HEK293 (cell line): ENCODE measurements around the gene RPL12.

Experiments used
- CTCF ChIA-PET: fragments of 350-600 bp; formaldehyde crosslinking; extraction: SDS; loops from one replicate; lab custom pipeline; 2021; ENCODE audit warnings: antibody characterized with exemption; lab: Yijun Ruan, JAX
- POLR2A ChIA-PET: fragments of 300-600 bp; formaldehyde crosslinking; extraction: SDS; loops from one replicate; lab custom pipeline; 2020; ENCODE audit warnings: antibody characterized with exemption, inconsistent platforms; lab: Yijun Ruan, JAX
- H3K27ac ChIP-seq: fragments of 200-500 bp; sonication (Bioruptor generic); 2 replicates; pipeline ENCODE4 v1.5.1; 2014; ENCODE audit warnings: low read depth, low read length, control low read depth, inconsistent platforms; ENCODE audit errors: extremely low read depth
- H3K36me3 ChIP-seq, 2 experiments: fragments of 200-500 bp in 1 of 2; sonication (Bioruptor generic) in 1 of 2; 1 replicate in 1 of 2; 2 replicates in 1 of 2; pipeline ENCODE4 v1.5.1; 2014 to 2017; ENCODE audit warnings: inconsistent platforms in 2 of 2, low read length in 2 of 2; ENCODE audit not compliant: control insufficient read depth in 2 of 2, insufficient read depth in 1 of 2
- H3K4me1 ChIP-seq: fragments of 200-500 bp; sonication (Bioruptor generic); 2 replicates; pipeline ENCODE4 v1.5.1; 2014; ENCODE audit warnings: mild to moderate bottlenecking, low read length, inconsistent platforms; ENCODE audit not compliant: control insufficient read depth, insufficient read depth
- H3K4me3 ChIP-seq: 2 replicates; pipeline ENCODE4 v1.5.1; 2011; ENCODE audit warnings: low read depth, mild to moderate bottlenecking, control low read depth, low read length, moderate library complexity
- H3K9me3 ChIP-seq: fragments of 200-500 bp; sonication (Bioruptor generic); 2 replicates; pipeline ENCODE4 v1.5.1; 2014; ENCODE audit warnings: low read depth, low read length, inconsistent platforms; ENCODE audit not compliant: control insufficient read depth, insufficient read depth
- EGR2 ChIP-seq: fragments of 450-650 bp; formaldehyde crosslinking; IDR thresholded peaks from 2 replicates; pipeline ENCODE4 v1.5.1; 2016; ENCODE audit warnings: low read depth, missing biosample characterization, missing genetic modification characterization
- GLI4 ChIP-seq: fragments of 450-650 bp; formaldehyde crosslinking; IDR thresholded peaks from 2 replicates; pipeline ENCODE4 v1.5.1; 2016; ENCODE audit warnings: missing biosample characterization, missing genetic modification characterization
- GLIS2 ChIP-seq: fragments of 450-650 bp; formaldehyde crosslinking; IDR thresholded peaks from 2 replicates; pipeline ENCODE4 v1.5.1; 2016; ENCODE audit warnings: missing biosample characterization, missing genetic modification characterization
- PRDM1 ChIP-seq: fragments of 450-650 bp; formaldehyde crosslinking; IDR thresholded peaks from 2 replicates; pipeline ENCODE4; 2016; ENCODE audit warnings: missing biosample characterization, missing genetic modification characterization
- SETDB1 ChIP-seq: IDR thresholded peaks from one replicate; pipeline ENCODE4 v1.6.1; 2017; ENCODE audit warnings: mild to moderate bottlenecking, low read length, moderate library complexity, mixed read lengths; ENCODE audit not compliant: insufficient read length
- YY1 ChIP-seq: fragments of 450-650 bp; formaldehyde crosslinking; IDR thresholded peaks from 2 replicates; pipeline ENCODE4 v1.5.1; 2018; ENCODE audit warnings: missing biosample characterization, missing genetic modification characterization
- ZFHX2 ChIP-seq: fragments of 450-650 bp; formaldehyde crosslinking; conservative IDR thresholded peaks from 2 replicates; pipeline ENCODE4 v1.5.1; 2016; ENCODE audit warnings: missing biosample characterization, missing genetic modification characterization
- ZNF148 ChIP-seq: fragments of 450-650 bp; formaldehyde crosslinking; IDR thresholded peaks from 2 replicates; pipeline ENCODE4 v1.5.0; 2017; ENCODE audit warnings: missing biosample characterization, missing genetic modification characterization, borderline replicate concordance
- ZNF155 ChIP-seq: fragments of 450-650 bp; formaldehyde crosslinking; IDR thresholded peaks from 2 replicates; pipeline ENCODE4 v1.5.1; 2016; ENCODE audit warnings: missing biosample characterization, missing genetic modification characterization
- ZNF18 ChIP-seq: fragments of 450-650 bp; formaldehyde crosslinking; IDR thresholded peaks from 2 replicates; pipeline ENCODE4 v1.5.1; 2016; ENCODE audit warnings: missing biosample characterization, missing genetic modification characterization
- ZNF248 ChIP-seq: fragments of 450-650 bp; formaldehyde crosslinking; IDR thresholded peaks from 2 replicates; pipeline ENCODE4 v1.5.1; 2017; ENCODE audit warnings: missing biosample characterization, missing genetic modification characterization
- ZNF280C ChIP-seq: fragments of 450-650 bp; formaldehyde crosslinking; IDR thresholded peaks from 2 replicates; pipeline ENCODE4 v1.5.1; 2016; ENCODE audit warnings: missing biosample characterization, missing genetic modification characterization
- ZNF302 ChIP-seq: fragments of 450-650 bp; formaldehyde crosslinking; IDR thresholded peaks from 2 replicates; pipeline ENCODE4 v1.5.1; 2016; ENCODE audit warnings: missing biosample characterization, missing genetic modification characterization, low read depth
- ZNF426 ChIP-seq: fragments of 450-650 bp; formaldehyde crosslinking; IDR thresholded peaks from 2 replicates; pipeline ENCODE4 v1.5.1; 2017; ENCODE audit warnings: missing biosample characterization, missing genetic modification characterization, mild to moderate bottlenecking, inconsistent platforms, moderate library complexity
- ZNF561 ChIP-seq: fragments of 450-650 bp; IDR thresholded peaks from 2 replicates; pipeline ENCODE4 v1.5.1; 2018; ENCODE audit warnings: missing biosample characterization, missing genetic modification characterization, borderline replicate concordance
- ZNF626 ChIP-seq: fragments of 450-650 bp; sonication (Bioruptor Pico); formaldehyde crosslinking; IDR thresholded peaks from 2 replicates; pipeline ENCODE4 v1.5.1; 2018; ENCODE audit warnings: missing biosample characterization, missing genetic modification characterization, inconsistent platforms
- ZNF629 ChIP-seq: fragments of 450-650 bp; formaldehyde crosslinking; IDR thresholded peaks from 2 replicates; pipeline ENCODE4 v1.5.1; 2017; ENCODE audit warnings: missing biosample characterization, missing genetic modification characterization
- ZNF645 ChIP-seq: fragments of 450-650 bp; formaldehyde crosslinking; IDR thresholded peaks from 2 replicates; pipeline ENCODE4; 2016; ENCODE audit warnings: missing biosample characterization, missing genetic modification characterization
- ZNF701 ChIP-seq: fragments of 450-650 bp; formaldehyde crosslinking; IDR thresholded peaks from 2 replicates; pipeline ENCODE4 v1.5.1; 2016; ENCODE audit warnings: missing biosample characterization, missing genetic modification characterization
- ZNF843 ChIP-seq: fragments of 450-650 bp; formaldehyde crosslinking; IDR thresholded peaks from 2 replicates; pipeline ENCODE4 v1.5.1; 2016; ENCODE audit warnings: missing biosample characterization, missing genetic modification characterization

RPL12 gene

GRCh38 chr9:127495884-127496555, 44.8 kb upstream of the RPL12 start:
- Histone ChIP-seq H3K36me3 (peaks cover 0 to 55% of the 10 kb centered on the region in 2 experiments; a peak in 1 of 3 replicates), H3K4me1 (no peaks in the 10 kb centered on the region), H3K9me3 (no peaks in the 10 kb centered on the region), H3K4me3 (no peak overlapping the region), H3K27ac (no peak overlapping the region)
- no peak for TF ChIP-seq GLIS2 (tag by site-specific recombination)
- no peak for TF ChIP-seq ZNF645 (tag by site-specific recombination)
- TF ChIP-seq ZNF248 (tag by site-specific recombination), result no peak
- TF ChIP-seq ZFHX2 (tag by site-specific recombination), result no peak
- TF ChIP-seq ZNF626, result no peak
- no peak for TF ChIP-seq GLI4 (tag by site-specific recombination)
- TF ChIP-seq ZNF629, result no peak
- TF ChIP-seq EGR2 (tag by site-specific recombination), result no peak
- TF ChIP-seq ZNF155, result no peak
- TF ChIP-seq YY1, result no peak
- TF ChIP-seq PRDM1 (tag by site-specific recombination), result no peak
- no peak for TF ChIP-seq ZNF280C
- TF ChIP-seq ZNF561, result no peak
- TF ChIP-seq ZNF18 (tag by site-specific recombination), result no peak
- TF ChIP-seq ZNF843, result no peak
- no peak for TF ChIP-seq ZNF426 (tag by site-specific recombination)
- TF ChIP-seq ZNF302 (tag by site-specific recombination), result no peak
- TF ChIP-seq SETDB1, result no peak
- TF ChIP-seq ZNF701 (tag by site-specific recombination), result no peak
- no peak for TF ChIP-seq ZNF148
- ChIA-PET POLR2A (no interaction called here), CTCF (interaction anchor here (0.6 kb wide), 3 partner anchors 72 to 268 kb away, joined by 3 to 4 read pairs (median 3); partner anchors contain the start of gene ZNF79)
